Colonic mucosa (tissue), 4 donors: ENCODE data around the gene AGER. TPM values are rescaled to one million over a fixed set of nuclear protein-coding genes. Genes with fewer than 3 reads are reported as not detected.

Source experiments
- DNase-seq: peaks from one replicate; pipeline ENCODE4 v3.0.0-alpha.2; 2020
- H3K27ac ChIP-seq: fragments of 200-600 bp; one replicate; pipeline ENCODE4 v1.8.0; 2021
- H3K27me3 ChIP-seq: fragments of 200-600 bp; one replicate; pipeline ENCODE4 v1.8.0; 2021
- H3K36me3 ChIP-seq: fragments of 200-600 bp; one replicate; pipeline ENCODE4 v1.8.0; 2021
- H3K4me1 ChIP-seq: fragments of 200-600 bp; one replicate; pipeline ENCODE4 v1.8.0; 2021; ENCODE audit warnings: mild to moderate bottlenecking
- H3K4me3 ChIP-seq: fragments of 200-600 bp; one replicate; pipeline ENCODE4 v1.8.0; 2021
- H3K9ac ChIP-seq, 2 donors: one replicate each; pipeline ENCODE4 v1.7.0; 2013; ENCODE audit warnings: control low read depth in 2 of 2, low read depth in 2 of 2, low read length in 2 of 2
- H3K9me3 ChIP-seq: fragments of 200-600 bp; one replicate; pipeline ENCODE4 v1.8.0; 2021
- CTCF ChIP-seq: fragments of 200-600 bp; IDR thresholded peaks from one replicate; pipeline ENCODE4 v1.8.0; 2022; ENCODE audit warnings: antibody characterized with exemption, mild to moderate bottlenecking
- intact Hi-C: fragments of 100-400 bp; cut with DNase I; formaldehyde crosslinking; loops from one replicate; pipeline ENCODE4 v1.14.1; 2022
- total RNA-seq, 2 donors: library from RNA; stranded (reverse); fragmentation: NEBNext Ultra II Directional in 1 of 2; extraction: Animal tissue kit (Norgen Biotek cat#: 25700) in 1 of 2; gene quantifications; one replicate each; pipeline ENCODE4 v1.2.1, GENCODE V29; 2021
- donor health status: healthy.
- donor health status: DM: no; HTN: no; CAD: no.
- donor health status: DM: no; HTN: no; CAD: no.

The AGER gene
- total RNA-seq, 2 donors from 2014 or later, result 4.1 to 10.1 TPM

GRCh38 chr6:32220021-32220420, 36.0 kb upstream of the AGER start:
- Histone ChIP-seq H3K9me3 (no peaks in the 10 kb centered on the region), H3K36me3 (no peaks in the 10 kb centered on the region), H3K27me3 (no peaks in the 10 kb centered on the region), H3K4me3 (no peak overlapping the region), H3K27ac (no peak overlapping the region), H3K9ac (no peak overlapping the region), H3K4me1 (no peaks in the 10 kb centered on the region)
- intact Hi-C loops, result no loop called here
- DNase-seq, result no peak
- no peak for TF ChIP-seq CTCF

GRCh38 chr6:32218167-32218566, 34.1 kb upstream of the AGER start:
- no peaks in the 10 kb centered on the region for H3K36me3 ChIP-seq
- no peaks in the 10 kb centered on the region for H3K9me3 ChIP-seq
- TF ChIP-seq CTCF, result no peak
- intact Hi-C loops, result no loop called here
- H3K4me1 ChIP-seq, result no peaks in the 10 kb centered on the region
- H3K27ac ChIP-seq, result no peak overlapping the region
- no peaks in the 10 kb centered on the region for H3K27me3 ChIP-seq
- no peak for DNase-seq
- H3K4me3 ChIP-seq, result no peak overlapping the region
- H3K9ac ChIP-seq, result no peak overlapping the region

GRCh38 chr6:32216998-32217397, 32.9 kb upstream of the AGER start:
- H3K27ac ChIP-seq, result no peak overlapping the region
- H3K27me3 ChIP-seq, result no peaks in the 10 kb centered on the region
- H3K9me3 ChIP-seq, result no peaks in the 10 kb centered on the region
- H3K9ac ChIP-seq, result no peak overlapping the region
- DNase-seq, result no peak
- no peaks in the 10 kb centered on the region for H3K36me3 ChIP-seq
- intact Hi-C loops, result no loop called here
- H3K4me1 ChIP-seq, result no peaks in the 10 kb centered on the region
- TF ChIP-seq CTCF, result no peak
- H3K4me3 ChIP-seq, result no peak overlapping the region

- no peak overlapping the region for H3K9ac ChIP-seq
- DNase-seq, result no peak
- intact Hi-C loops, result no loop called here
These were observed 32.2 kb upstream of the AGER start for GRCh38 chr6:32216285-32216684.

GRCh38 chr6:32215617-32216016, 31.6 kb upstream of the AGER start:
- no peak for TF ChIP-seq CTCF
- no peak overlapping the region for H3K4me3 ChIP-seq
- H3K9ac ChIP-seq, result no peak overlapping the region
- no peak overlapping the region for H3K27ac ChIP-seq
- H3K27me3 ChIP-seq, result no peaks in the 10 kb centered on the region
- no peaks in the 10 kb centered on the region for H3K4me1 ChIP-seq
- H3K36me3 ChIP-seq, result no peaks in the 10 kb centered on the region
- intact Hi-C loops, result no loop called here
- no peak for DNase-seq
- no peaks in the 10 kb centered on the region for H3K9me3 ChIP-seq

More at GRCh38 chr6:32216285-32216684, 32.2 kb upstream of the AGER start:
- Histone ChIP-seq H3K9me3 (no peaks in the 10 kb centered on the region), H3K4me3 (no peak overlapping the region), H3K36me3 (no peaks in the 10 kb centered on the region), H3K27ac (no peak overlapping the region), H3K27me3 (no peaks in the 10 kb centered on the region), H3K4me1 (no peaks in the 10 kb centered on the region)
- no peak for TF ChIP-seq CTCF

GRCh38 chr6:32214126-32214525, 30.1 kb upstream of the AGER start:
- no peak overlapping the region for H3K4me3 ChIP-seq
- no peak overlapping the region for H3K27ac ChIP-seq
- DNase-seq, result no peak
- H3K36me3 ChIP-seq, result no peaks in the 10 kb centered on the region
- H3K4me1 ChIP-seq, result no peaks in the 10 kb centered on the region
- intact Hi-C loops, result no loop called here
- no peak for TF ChIP-seq CTCF
- no peaks in the 10 kb centered on the region for H3K9me3 ChIP-seq
- no peak overlapping the region for H3K9ac ChIP-seq
- H3K27me3 ChIP-seq, result no peaks in the 10 kb centered on the region
